ENCODE data around the gene FCN2. TPM values are rescaled to one million over a fixed set of nuclear protein-coding genes. Genes with fewer than 3 reads are reported as not detected.
A peak's percentile ranks its signal among the peaks of the same experiment; 100 is the strongest.

FCN2 gene
- total RNA-seq, 4 donors from 2014 or later, result 1.9 TPM; not detected in 3

DNA sequence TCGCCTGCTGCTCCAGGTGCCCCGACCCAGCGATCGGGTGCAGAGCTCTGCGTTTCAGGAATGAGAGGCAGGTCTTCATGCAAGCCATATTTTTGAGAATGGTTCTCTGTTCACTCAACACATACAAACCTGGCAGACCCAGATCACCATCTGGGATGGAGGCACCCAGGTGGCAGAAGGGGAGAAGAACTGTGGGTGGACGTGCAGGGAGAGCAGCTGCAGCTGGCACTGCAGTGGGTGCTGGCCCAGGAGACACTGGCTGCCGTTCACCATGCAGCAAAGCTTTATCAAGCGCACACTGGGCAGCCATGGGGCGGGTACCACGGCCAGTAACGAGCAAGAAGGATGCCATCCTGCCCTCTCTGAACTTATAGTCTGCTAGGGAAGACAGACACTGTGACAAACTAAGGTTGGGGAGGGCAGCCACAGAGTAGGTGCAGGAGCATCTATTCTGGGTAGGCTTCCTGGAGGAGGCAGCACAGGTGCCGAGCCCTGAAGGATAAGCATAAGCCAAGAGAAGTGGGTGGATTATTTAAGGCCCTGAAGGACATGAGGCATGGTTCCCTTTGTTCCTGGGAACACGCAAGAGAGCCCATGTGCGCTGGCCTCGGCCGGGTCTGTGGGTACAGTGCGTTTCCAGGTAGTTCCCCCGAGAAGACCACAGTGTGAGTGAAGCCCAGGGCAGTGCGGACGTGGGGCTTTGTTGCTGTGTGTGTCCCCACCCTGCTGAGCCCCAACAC, 46.2 kb upstream of the FCN2 start:
- no peak for DNase-seq (ENCODE audit: low spot score in 2 of 2)
- Histone ChIP-seq H3K27me3 (no peaks in the 10 kb centered on the region), H3K4me1 (peaks cover 0 to 12% (median 0%) of the 10 kb centered on the region in 4 donors), H3K4me3 (no peak overlapping the region), H3K9me3 (no peaks in the 10 kb centered on the region), H3K36me3 (peaks cover 0 to 100% (median 0%) of the 10 kb centered on the region in 3 donors), H3K27ac (no peak overlapping the region)
- 86 to 89% methylated on average over 19 to 20 of the region's 20 CpGs for WGBS, 2 donors
- no peak for TF ChIP-seq POLR2A (IDR thresholded peaks at IDR 0.05)
- TF ChIP-seq EP300 (IDR thresholded peaks at IDR 0.05), result no peak
- TF ChIP-seq, protein P1, sequence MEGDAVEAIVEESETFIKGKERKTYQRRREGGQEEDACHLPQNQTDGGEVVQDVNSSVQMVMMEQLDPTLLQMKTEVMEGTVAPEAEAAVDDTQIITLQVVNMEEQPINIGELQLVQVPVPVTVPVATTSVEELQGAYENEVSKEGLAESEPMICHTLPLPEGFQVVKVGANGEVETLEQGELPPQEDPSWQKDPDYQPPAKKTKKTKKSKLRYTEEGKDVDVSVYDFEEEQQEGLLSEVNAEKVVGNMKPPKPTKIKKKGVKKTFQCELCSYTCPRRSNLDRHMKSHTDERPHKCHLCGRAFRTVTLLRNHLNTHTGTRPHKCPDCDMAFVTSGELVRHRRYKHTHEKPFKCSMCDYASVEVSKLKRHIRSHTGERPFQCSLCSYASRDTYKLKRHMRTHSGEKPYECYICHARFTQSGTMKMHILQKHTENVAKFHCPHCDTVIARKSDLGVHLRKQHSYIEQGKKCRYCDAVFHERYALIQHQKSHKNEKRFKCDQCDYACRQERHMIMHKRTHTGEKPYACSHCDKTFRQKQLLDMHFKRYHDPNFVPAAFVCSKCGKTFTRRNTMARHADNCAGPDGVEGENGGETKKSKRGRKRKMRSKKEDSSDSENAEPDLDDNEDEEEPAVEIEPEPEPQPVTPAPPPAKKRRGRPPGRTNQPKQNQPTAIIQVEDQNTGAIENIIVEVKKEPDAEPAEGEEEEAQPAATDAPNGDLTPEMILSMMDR (IDR thresholded peaks at IDR 0.05), result no peak

DNA sequence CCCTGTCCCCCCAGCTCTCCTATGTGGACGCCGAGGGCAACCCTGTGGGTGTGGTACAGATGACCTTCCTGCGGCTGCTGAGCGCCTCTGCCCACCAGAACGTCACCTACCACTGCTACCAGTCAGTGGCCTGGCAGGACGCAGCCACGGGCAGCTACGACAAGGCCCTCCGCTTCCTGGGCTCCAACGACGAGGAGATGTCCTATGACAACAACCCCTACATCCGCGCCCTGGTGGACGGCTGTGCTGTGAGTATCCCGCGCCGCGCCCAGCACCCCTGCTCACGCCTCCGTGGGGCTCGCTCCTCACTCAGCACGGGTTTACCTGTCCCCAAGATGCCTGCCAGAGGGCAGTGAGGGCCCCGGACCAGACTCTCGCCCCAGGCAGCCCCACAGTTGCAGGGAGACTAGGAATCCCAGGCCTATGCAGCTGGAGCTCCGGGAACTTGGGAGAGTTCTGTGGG, 45.6 kb upstream of the FCN2 start:
- no peaks in the 10 kb centered on the region for H3K9me3 ChIP-seq
- peaks cover 0 to 100% (median 0%) of the 10 kb centered on the region in 3 donors for H3K36me3 ChIP-seq
- H3K27me3 ChIP-seq, result no peaks in the 10 kb centered on the region
- peaks cover 0 to 12% (median 0%) of the 10 kb centered on the region in 4 donors for H3K4me1 ChIP-seq
- 82 to 91% methylated on average over 20 to 25 of the region's 25 CpGs for WGBS, 2 donors
- no peak overlapping the region for H3K4me3 ChIP-seq
- no peak for DNase-seq (ENCODE audit: low spot score in 2 of 2)
- TF ChIP-seq EP300 (IDR thresholded peaks at IDR 0.05), result no peak
- TF ChIP-seq, protein P1 (IDR thresholded peaks at IDR 0.05), result no peak
- TF ChIP-seq POLR2A (IDR thresholded peaks at IDR 0.05), result no peak
- H3K27ac ChIP-seq, result peak overlapping the region in 1 of 4 donors; percentile 30

DNA sequence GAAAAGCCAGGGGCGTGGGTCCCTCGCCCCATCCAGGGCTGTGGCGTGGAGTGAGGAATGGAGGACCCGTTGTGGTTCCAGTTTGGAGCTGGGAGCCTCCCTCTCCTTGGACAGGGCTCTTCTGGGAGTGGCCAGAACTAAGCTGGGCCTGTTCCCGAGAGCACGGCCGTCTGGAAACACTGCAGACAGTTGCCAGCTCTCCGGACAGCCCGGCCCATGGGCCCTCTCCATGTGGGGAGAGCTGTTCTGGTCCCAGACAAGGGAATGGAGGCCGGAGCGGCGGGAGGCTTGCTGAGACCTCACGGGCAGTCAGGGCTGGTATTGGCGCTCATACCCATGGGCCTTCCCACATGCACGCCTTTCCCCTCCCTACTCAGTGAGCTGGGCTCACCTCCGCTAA, 45.2 kb upstream of the FCN2 start:
- WGBS, 2 donors, result 67% methylated on average over 11 to 16 of the region's 16 CpGs
- DNase-seq (ENCODE audit: low spot score in 2 of 2), result peak in 1 of 2 donors; percentile 39
- H3K27ac ChIP-seq, result peak overlapping the region in 1 of 4 donors; percentile 30
- TF ChIP-seq EP300 (IDR thresholded peaks at IDR 0.05), result no peak
- TF ChIP-seq, protein P1 (IDR thresholded peaks at IDR 0.05), result no peak
- TF ChIP-seq POLR2A (IDR thresholded peaks at IDR 0.05), result no peak
- H3K4me3 ChIP-seq, result no peak overlapping the region
- peaks cover 0 to 12% (median 0%) of the 10 kb centered on the region in 4 donors for H3K4me1 ChIP-seq
- H3K9me3 ChIP-seq, result no peaks in the 10 kb centered on the region
- no peaks in the 10 kb centered on the region for H3K27me3 ChIP-seq
- H3K36me3 ChIP-seq, result peaks cover 0 to 100% (median 0%) of the 10 kb centered on the region in 3 donors

DNA sequence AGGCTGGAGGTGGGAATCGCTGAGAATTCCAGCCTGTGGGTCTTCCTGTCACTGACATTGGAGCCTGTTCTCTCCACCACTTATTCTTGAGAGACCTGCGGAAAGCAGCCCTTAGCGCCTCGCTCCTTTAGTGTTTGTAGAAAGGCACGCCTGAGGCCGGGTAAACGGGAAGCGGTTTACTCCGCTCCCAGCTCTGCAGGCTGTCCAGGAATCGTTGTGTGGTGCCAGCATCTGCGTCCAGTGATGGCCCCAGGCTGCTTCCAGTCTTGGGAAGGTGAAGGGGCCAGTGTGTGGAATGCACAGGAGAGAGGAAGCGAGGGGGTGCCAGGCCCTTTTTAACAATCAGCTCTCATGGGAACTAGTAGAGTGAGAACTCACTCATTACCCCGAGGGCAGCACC, 44.6 kb upstream of the FCN2 start:
- H3K36me3 ChIP-seq, result peaks cover 0 to 100% (median 0%) of the 10 kb centered on the region in 3 donors
- H3K4me1 ChIP-seq, result peaks cover 0 to 12% (median 0%) of the 10 kb centered on the region in 4 donors
- no peak overlapping the region for H3K27ac ChIP-seq
- H3K9me3 ChIP-seq, result no peaks in the 10 kb centered on the region
- TF ChIP-seq EP300 (IDR thresholded peaks at IDR 0.05) (no peak), POLR2A (IDR thresholded peaks at IDR 0.05) (no peak)
- TF ChIP-seq, protein P1 (IDR thresholded peaks at IDR 0.05), result no peak
- 83 to 87% methylated on average over 13 of the region's 13 CpGs for WGBS, 2 donors
- no peak for DNase-seq (ENCODE audit: low spot score in 2 of 2)
- H3K27me3 ChIP-seq, result no peaks in the 10 kb centered on the region
- no peak overlapping the region for H3K4me3 ChIP-seq

DNA sequence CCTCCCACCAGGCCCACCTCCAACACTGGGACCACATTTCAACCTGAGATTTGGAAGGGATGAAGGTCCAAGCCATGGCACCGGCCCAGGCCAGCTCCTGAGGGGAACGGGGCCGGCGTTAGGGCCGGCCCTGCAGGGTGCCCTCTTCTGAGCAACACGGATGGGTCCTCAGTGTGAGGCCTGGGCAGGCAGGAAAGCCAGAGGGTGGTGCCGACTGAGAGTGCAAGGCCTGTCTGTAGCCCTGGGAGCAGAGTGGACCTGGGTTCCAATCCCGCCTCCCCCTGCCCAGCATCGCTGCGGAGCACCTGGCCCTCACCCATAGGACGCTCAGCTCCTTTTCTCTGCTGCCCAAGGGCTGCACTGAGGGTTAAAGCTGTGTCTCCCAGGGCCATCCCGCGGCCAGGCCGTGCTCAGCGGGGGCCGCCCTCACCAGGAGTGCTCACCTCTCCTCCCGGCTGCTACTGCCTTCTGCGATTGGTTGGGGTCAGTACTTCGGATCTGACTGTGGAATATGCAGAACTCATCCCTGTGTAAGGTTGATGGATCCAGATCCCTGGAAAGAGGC, 44.1 kb upstream of the FCN2 start:
- H3K4me1 ChIP-seq, result peaks cover 0 to 12% (median 0%) of the 10 kb centered on the region in 4 donors
- 87% methylated on average over 17 to 19 of the region's 19 CpGs for WGBS, 2 donors
- peaks cover 0 to 100% (median 0%) of the 10 kb centered on the region in 3 donors for H3K36me3 ChIP-seq
- H3K4me3 ChIP-seq, result no peak overlapping the region
- TF ChIP-seq, protein P1 (IDR thresholded peaks at IDR 0.05), result no peak
- no peak for TF ChIP-seq EP300 (IDR thresholded peaks at IDR 0.05)
- no peak for TF ChIP-seq POLR2A (IDR thresholded peaks at IDR 0.05)
- H3K27me3 ChIP-seq, result no peaks in the 10 kb centered on the region
- no peak for DNase-seq (ENCODE audit: low spot score in 2 of 2)
- H3K9me3 ChIP-seq, result no peaks in the 10 kb centered on the region
- H3K27ac ChIP-seq, result no peak overlapping the region
